ENCODE data around the gene BCCIP. TPM values are rescaled to one million over a fixed set of nuclear protein-coding genes. Genes with fewer than 3 reads are reported as not detected.

Gene BCCIP
- total RNA-seq, 3 donors from 2014 or later (not counting 1 experiment from before 2014, with no cell fraction given), result 39.3 to 48.2 (median 41.3) TPM

GRCh38 chr10:125775491-125776106 lies 47.7 kb upstream of the BCCIP start, which contains the start of gene MMP21:
Gene MMP21, minus strand, starts transcription at chr10:125775821. Its CDS starts 0 bp downstream, at chr10:125775821.
- peaks cover 6 to 7% of the 10 kb centered on the region in 2 donors for H3K27me3 Mint-ChIP-seq (ENCODE audit: low read depth in 2 of 2)
- no peak within 1 kb of the TSS for H3K4me3 Mint-ChIP-seq
- Histone ChIP-seq H3K27me3 (ENCODE audit: control insufficient read depth, insufficient read depth, low read length) (no peaks in the 10 kb centered on the region), H3K4me1 (ENCODE audit: control insufficient read depth, insufficient read depth, low read length) (no peaks in the 10 kb centered on the region), H3K27ac (ENCODE audit: low read length) (no peak within 1 kb of the TSS), H3K4me3 (ENCODE audit: low read length) (no peak within 1 kb of the TSS), H3K36me3 (ENCODE audit: control insufficient read depth, insufficient read depth, low read length) (no peaks in the 10 kb centered on the region), H3K9me3 (ENCODE audit: control insufficient read depth, insufficient read depth, low read length) (no peaks in the 10 kb centered on the region)
- intact Hi-C loops (cut with micrococcal nuclease), result no loop called here
- no peaks in the 10 kb centered on the region for H3K36me3 Mint-ChIP-seq
- no peak for TF ChIP-seq CTCF (IDR thresholded peaks at IDR 0.05)
- no peaks in the 10 kb centered on the region for H3K9me3 Mint-ChIP-seq
- ATAC-seq (no peak), DNase-seq (no peak)
- 94% methylated on average over 26 of the region's 26 CpGs for WGBS (ENCODE audit: insufficient coverage)
- no peak within 1 kb of the TSS for H3K27ac Mint-ChIP-seq
- H3K4me1 Mint-ChIP-seq, result no peaks in the 10 kb centered on the region

DNA sequence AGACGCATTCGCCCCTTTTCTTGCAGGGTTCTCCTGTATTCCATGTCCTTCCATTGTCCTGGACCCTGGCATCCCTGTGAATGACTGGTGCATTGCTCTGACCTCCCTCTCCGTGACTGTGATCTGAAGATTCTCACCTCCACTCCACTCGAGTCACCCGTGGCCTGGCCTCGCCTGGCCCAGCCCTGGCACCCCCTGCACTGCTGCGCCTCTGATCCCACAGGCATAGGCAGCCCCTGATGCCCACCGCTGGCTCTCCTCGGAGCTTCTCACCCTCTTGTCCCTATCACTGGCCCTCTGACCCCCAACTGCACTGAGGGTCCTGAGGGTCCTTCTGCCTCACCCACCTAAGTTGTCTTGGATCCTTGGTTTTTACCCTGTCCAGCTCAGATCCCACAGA lies 45.5 kb upstream of the BCCIP start:
- no peak overlapping the region for H3K4me3 ChIP-seq (ENCODE audit: low read length)
- no peaks in the 10 kb centered on the region for H3K27me3 ChIP-seq (ENCODE audit: control insufficient read depth, insufficient read depth, low read length)
- intact Hi-C loops (cut with micrococcal nuclease), result no loop called here
- no peak overlapping the region for H3K27ac Mint-ChIP-seq
- H3K27ac ChIP-seq (ENCODE audit: low read length), result no peak overlapping the region
- H3K4me1 ChIP-seq (ENCODE audit: control insufficient read depth, insufficient read depth, low read length), result no peaks in the 10 kb centered on the region
- no peak for TF ChIP-seq CTCF (IDR thresholded peaks at IDR 0.05)
- no peaks in the 10 kb centered on the region for H3K4me1 Mint-ChIP-seq
- WGBS (ENCODE audit: insufficient coverage), result 92% methylated on average over 9 of the region's 9 CpGs
- no peaks in the 10 kb centered on the region for H3K36me3 ChIP-seq (ENCODE audit: control insufficient read depth, insufficient read depth, low read length)
- ATAC-seq, result no peak
- H3K9me3 ChIP-seq (ENCODE audit: control insufficient read depth, insufficient read depth, low read length), result no peaks in the 10 kb centered on the region
- no peak overlapping the region for H3K4me3 Mint-ChIP-seq
- no peaks in the 10 kb centered on the region for H3K36me3 Mint-ChIP-seq
- no peaks in the 10 kb centered on the region for H3K9me3 Mint-ChIP-seq
- no peak for DNase-seq
- peaks cover 6 to 7% of the 10 kb centered on the region in 2 donors for H3K27me3 Mint-ChIP-seq (ENCODE audit: low read depth in 2 of 2)

GRCh38 chr10:125778556-125778955 lies 44.8 kb upstream of the BCCIP start:
- Mint-ChIP-seq H3K4me3 (no peak overlapping the region), H3K27ac (no peak overlapping the region), H3K9me3 (no peaks in the 10 kb centered on the region), H3K27me3 (ENCODE audit: low read depth in 2 of 2) (peaks cover 6 to 7% of the 10 kb centered on the region in 2 donors), H3K4me1 (no peaks in the 10 kb centered on the region), H3K36me3 (no peaks in the 10 kb centered on the region)
- Histone ChIP-seq H3K4me3 (ENCODE audit: low read length) (no peak overlapping the region), H3K27me3 (ENCODE audit: control insufficient read depth, insufficient read depth, low read length) (no peaks in the 10 kb centered on the region), H3K9me3 (ENCODE audit: control insufficient read depth, insufficient read depth, low read length) (no peaks in the 10 kb centered on the region), H3K36me3 (ENCODE audit: control insufficient read depth, insufficient read depth, low read length) (no peaks in the 10 kb centered on the region), H3K4me1 (ENCODE audit: control insufficient read depth, insufficient read depth, low read length) (no peaks in the 10 kb centered on the region), H3K27ac (ENCODE audit: low read length) (no peak overlapping the region)
- 92% methylated on average over 3 of the region's 5 CpGs for WGBS (ENCODE audit: insufficient coverage)
- ATAC-seq (no peak), DNase-seq (no peak)
- TF ChIP-seq CTCF (IDR thresholded peaks at IDR 0.05), result no peak
- intact Hi-C loops (cut with micrococcal nuclease), result no loop called here

Measured in natural killer cell (primary cell).